Measurements from ENCODE around the gene FOXP4.

DNA sequence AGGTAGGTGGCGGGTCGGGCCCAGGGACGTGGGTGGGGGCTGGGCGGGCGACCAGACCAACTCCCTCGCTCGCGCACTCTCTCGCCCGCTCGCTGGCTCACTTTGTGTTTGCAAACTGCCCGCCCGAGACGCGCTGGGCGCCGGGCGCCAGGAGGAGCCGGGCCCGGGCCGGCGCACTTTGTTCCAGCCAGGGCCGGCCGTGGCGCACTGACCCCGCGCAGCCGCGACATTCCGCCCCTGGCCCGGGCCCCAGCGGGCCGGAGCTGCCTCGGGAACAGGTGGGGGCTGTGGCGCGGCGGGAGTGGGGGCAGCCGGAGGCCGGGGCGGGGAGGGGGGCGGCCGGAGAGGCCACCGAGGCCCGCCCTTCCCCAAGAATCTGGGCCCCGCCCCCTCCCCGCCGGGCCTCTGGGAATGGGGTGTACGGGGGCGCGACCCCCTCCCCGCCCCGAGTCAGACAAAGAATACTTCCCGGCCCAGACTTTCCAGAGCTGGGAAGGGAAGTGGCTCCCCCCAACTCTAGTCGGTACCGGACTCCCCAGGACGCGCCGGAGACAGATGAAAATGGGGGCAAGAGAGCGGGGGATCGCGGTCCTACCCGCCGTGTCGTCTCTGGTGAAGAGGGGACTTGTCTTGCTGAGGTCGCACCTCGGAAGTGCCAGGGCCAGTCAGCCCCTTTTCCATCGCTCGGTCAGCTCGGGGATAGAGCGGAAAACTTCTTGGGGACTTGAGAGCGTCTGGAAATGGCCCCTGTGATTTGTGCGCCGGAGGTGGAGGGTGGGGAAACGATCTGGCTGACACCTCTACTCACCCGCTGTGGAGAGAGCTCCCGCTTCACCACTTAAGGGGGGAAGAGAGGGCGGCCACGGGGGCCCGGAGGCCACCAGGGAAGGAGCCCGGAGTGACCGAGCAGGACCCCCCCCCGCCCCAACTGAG, 951 bp downstream of the FOXP4 start:
- TF ChIP-seq EP300 (IDR thresholded peaks at IDR 0.05) (no peak), POLR2A (IDR thresholded peaks at IDR 0.05) (no peak), POLR2AphosphoS5 (IDR thresholded peaks at IDR 0.05) (no peak)
- TF ChIP-seq, protein P1, sequence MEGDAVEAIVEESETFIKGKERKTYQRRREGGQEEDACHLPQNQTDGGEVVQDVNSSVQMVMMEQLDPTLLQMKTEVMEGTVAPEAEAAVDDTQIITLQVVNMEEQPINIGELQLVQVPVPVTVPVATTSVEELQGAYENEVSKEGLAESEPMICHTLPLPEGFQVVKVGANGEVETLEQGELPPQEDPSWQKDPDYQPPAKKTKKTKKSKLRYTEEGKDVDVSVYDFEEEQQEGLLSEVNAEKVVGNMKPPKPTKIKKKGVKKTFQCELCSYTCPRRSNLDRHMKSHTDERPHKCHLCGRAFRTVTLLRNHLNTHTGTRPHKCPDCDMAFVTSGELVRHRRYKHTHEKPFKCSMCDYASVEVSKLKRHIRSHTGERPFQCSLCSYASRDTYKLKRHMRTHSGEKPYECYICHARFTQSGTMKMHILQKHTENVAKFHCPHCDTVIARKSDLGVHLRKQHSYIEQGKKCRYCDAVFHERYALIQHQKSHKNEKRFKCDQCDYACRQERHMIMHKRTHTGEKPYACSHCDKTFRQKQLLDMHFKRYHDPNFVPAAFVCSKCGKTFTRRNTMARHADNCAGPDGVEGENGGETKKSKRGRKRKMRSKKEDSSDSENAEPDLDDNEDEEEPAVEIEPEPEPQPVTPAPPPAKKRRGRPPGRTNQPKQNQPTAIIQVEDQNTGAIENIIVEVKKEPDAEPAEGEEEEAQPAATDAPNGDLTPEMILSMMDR (IDR thresholded peaks at IDR 0.05), result no peak
